ENCODE results near the gene CPSF2. TPM values are rescaled to one million over a fixed set of nuclear protein-coding genes. Genes with fewer than 3 reads are reported as not detected.

The CPSF2 gene
- total RNA-seq, 1 donor from 2014 or later, result 116 TPM

- TF ChIP-seq EZH2 (IDR thresholded peaks at IDR 0.05) (no peak), EZH2phosphoT487 (IDR thresholded peaks at IDR 0.05) (no peak)
- TF ChIP-seq, protein P1, sequence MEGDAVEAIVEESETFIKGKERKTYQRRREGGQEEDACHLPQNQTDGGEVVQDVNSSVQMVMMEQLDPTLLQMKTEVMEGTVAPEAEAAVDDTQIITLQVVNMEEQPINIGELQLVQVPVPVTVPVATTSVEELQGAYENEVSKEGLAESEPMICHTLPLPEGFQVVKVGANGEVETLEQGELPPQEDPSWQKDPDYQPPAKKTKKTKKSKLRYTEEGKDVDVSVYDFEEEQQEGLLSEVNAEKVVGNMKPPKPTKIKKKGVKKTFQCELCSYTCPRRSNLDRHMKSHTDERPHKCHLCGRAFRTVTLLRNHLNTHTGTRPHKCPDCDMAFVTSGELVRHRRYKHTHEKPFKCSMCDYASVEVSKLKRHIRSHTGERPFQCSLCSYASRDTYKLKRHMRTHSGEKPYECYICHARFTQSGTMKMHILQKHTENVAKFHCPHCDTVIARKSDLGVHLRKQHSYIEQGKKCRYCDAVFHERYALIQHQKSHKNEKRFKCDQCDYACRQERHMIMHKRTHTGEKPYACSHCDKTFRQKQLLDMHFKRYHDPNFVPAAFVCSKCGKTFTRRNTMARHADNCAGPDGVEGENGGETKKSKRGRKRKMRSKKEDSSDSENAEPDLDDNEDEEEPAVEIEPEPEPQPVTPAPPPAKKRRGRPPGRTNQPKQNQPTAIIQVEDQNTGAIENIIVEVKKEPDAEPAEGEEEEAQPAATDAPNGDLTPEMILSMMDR (IDR thresholded peaks at IDR 0.05), result no peak
- H2AFZ ChIP-seq (replicated peaks), result no peak overlapping the region
- no peak overlapping the region for H3K4me3 Mint-ChIP-seq
These were observed 31.8 kb downstream of the CPSF2 start for GRCh38 chr14:92153581-92153980.

GRCh38 chr14:92154283-92154942 lies 32.6 kb downstream of the CPSF2 start:
- H3K9ac ChIP-seq, result no peak overlapping the region
- Mint-ChIP-seq H3K4me3 (no peak overlapping the region), H3K36me3 (peaks cover 34% of the 10 kb centered on the region), H3K4me1 (no peaks in the 10 kb centered on the region), H3K9me3 (no peaks in the 10 kb centered on the region), H3K27ac (no peak overlapping the region), H3K27me3 (ENCODE audit: insufficient read depth, low read depth) (no peaks in the 10 kb centered on the region)
- H2AFZ ChIP-seq (replicated peaks), result no peak overlapping the region
- no peaks in the 10 kb centered on the region for H3F3A ChIP-seq (ENCODE audit: low read depth)
- TF ChIP-seq, protein P1 (IDR thresholded peaks at IDR 0.05), result no peak
- TF ChIP-seq EZH2phosphoT487 (IDR thresholded peaks at IDR 0.05), result no peak
- no peak for TF ChIP-seq EZH2 (IDR thresholded peaks at IDR 0.05)
- H3K79me2 ChIP-seq (ENCODE audit: low read depth), result no peaks in the 10 kb centered on the region
- no peak for DNase-seq (ENCODE audit: low spot score)
- peaks cover 22% of the 10 kb centered on the region for H3K36me3 ChIP-seq
- H3K4me3 ChIP-seq, result no peak overlapping the region
- H3K4me2 ChIP-seq, result no peak overlapping the region
- H3K9me3 ChIP-seq (ENCODE audit: low read depth), result no peaks in the 10 kb centered on the region
- no peaks in the 10 kb centered on the region for H3K27me3 ChIP-seq
- no peaks in the 10 kb centered on the region for H4K20me1 ChIP-seq (ENCODE audit: low read depth)
- H3K4me1 ChIP-seq, result no peaks in the 10 kb centered on the region
- no peak overlapping the region for H3K27ac ChIP-seq

More at GRCh38 chr14:92153581-92153980, 31.8 kb downstream of the CPSF2 start:
- Histone ChIP-seq H3K4me2 (no peak overlapping the region), H3K27ac (no peak overlapping the region), H3K4me1 (no peaks in the 10 kb centered on the region), H3K9me3 (ENCODE audit: low read depth) (no peaks in the 10 kb centered on the region), H3K79me2 (ENCODE audit: low read depth) (no peaks in the 10 kb centered on the region), H3K27me3 (no peaks in the 10 kb centered on the region), H3F3A (ENCODE audit: low read depth) (no peaks in the 10 kb centered on the region), H3K4me3 (no peak overlapping the region), H4K20me1 (ENCODE audit: low read depth) (no peaks in the 10 kb centered on the region), H3K9ac (no peak overlapping the region), H3K36me3 (peaks cover 27% of the 10 kb centered on the region)
- DNase-seq (ENCODE audit: low spot score), result no peak
- Mint-ChIP-seq H3K36me3 (peaks cover 36% of the 10 kb centered on the region), H3K27me3 (ENCODE audit: insufficient read depth, low read depth) (no peaks in the 10 kb centered on the region), H3K27ac (no peak overlapping the region), H3K9me3 (no peaks in the 10 kb centered on the region), H3K4me1 (no peaks in the 10 kb centered on the region)

GRCh38 chr14:92160619-92161018 lies 38.9 kb downstream of the CPSF2 start:
- H3K4me1 Mint-ChIP-seq, result no peaks in the 10 kb centered on the region
- Histone ChIP-seq H2AFZ (replicated peaks) (no peak overlapping the region), H3K4me3 (no peak overlapping the region), H3K27me3 (no peaks in the 10 kb centered on the region), H4K20me1 (ENCODE audit: low read depth) (no peaks in the 10 kb centered on the region), H3K4me2 (no peak overlapping the region), H3K4me1 (no peaks in the 10 kb centered on the region), H3K9ac (no peak overlapping the region), H3K79me2 (ENCODE audit: low read depth) (no peaks in the 10 kb centered on the region), H3F3A (ENCODE audit: low read depth) (no peaks in the 10 kb centered on the region), H3K36me3 (peaks cover 59% of the 10 kb centered on the region), H3K27ac (no peak overlapping the region), H3K9me3 (ENCODE audit: low read depth) (peaks cover 13% of the 10 kb centered on the region)
- TF ChIP-seq EZH2 (IDR thresholded peaks at IDR 0.05), result no peak
- TF ChIP-seq EZH2phosphoT487 (IDR thresholded peaks at IDR 0.05), result no peak
- TF ChIP-seq, protein P1 (IDR thresholded peaks at IDR 0.05), result no peak
- peaks cover 59% of the 10 kb centered on the region for H3K36me3 Mint-ChIP-seq
- no peaks in the 10 kb centered on the region for H3K27me3 Mint-ChIP-seq (ENCODE audit: insufficient read depth, low read depth)
- H3K4me3 Mint-ChIP-seq, result no peak overlapping the region
- H3K27ac Mint-ChIP-seq, result no peak overlapping the region
- H3K9me3 Mint-ChIP-seq, result peaks cover 14% of the 10 kb centered on the region
- DNase-seq (ENCODE audit: low spot score), result no peak
